BJ (cell line): ENCODE results near the gene CEP112. TPM values are rescaled to one million over a fixed set of nuclear protein-coding genes. Genes with fewer than 3 reads are reported as not detected.

Experiments used
- CTCF ChIA-PET: fragments of 350-600 bp; formaldehyde crosslinking; extraction: SDS; loops from one replicate; lab custom pipeline; 2021; ENCODE audit warnings: antibody characterized with exemption, inconsistent platforms; lab: Yijun Ruan, JAX
- POLR2A ChIA-PET: fragments of 300-600 bp; sonication (Branson Sonifier 250); formaldehyde crosslinking; extraction: SDS; loops from one replicate; lab custom pipeline; 2021; ENCODE audit warnings: antibody characterized with exemption; lab: Charles Lee
- DNase-seq: peaks from one replicate; pipeline ENCODE4 v3.0.0-alpha.2; 2011; ENCODE audit warnings: low read depth
- H3K27me3 ChIP-seq: 2 replicates; pipeline ENCODE4 v1.6.0; 2011; ENCODE audit warnings: low read length; ENCODE audit not compliant: control insufficient read depth, insufficient read depth
- H3K36me3 ChIP-seq: 2 replicates; pipeline ENCODE4 v1.5.1; 2011; ENCODE audit warnings: low read length; ENCODE audit not compliant: control insufficient read depth, insufficient read depth
- H3K4me3 ChIP-seq: 2 replicates; pipeline ENCODE4 v1.5.1; 2011; ENCODE audit warnings: low read depth, mild to moderate bottlenecking, control low read depth, low read length
- CTCF ChIP-seq: IDR thresholded peaks from 2 replicates; pipeline ENCODE4 v1.5.1; 2011; ENCODE audit warnings: low read depth, mild to moderate bottlenecking, control low read depth, inconsistent platforms, low read length, moderate library complexity; ENCODE audit not compliant: insufficient read depth
- polyA plus RNA-seq: library from polyadenylated mRNA; depleted of rRNA; stranded (reverse); fragments of >200 nt; gene quantifications from 2 replicates; pipeline ENCODE4 v1.2.3, GENCODE V29; 2011

CEP112 gene
- polyA plus RNA-seq, 1 experiment: 3.3 TPM

- ChIA-PET CTCF (no interaction called here), POLR2A (no interaction called here)
- no peaks in the 10 kb centered on the region for H3K27me3 ChIP-seq
- DNase-seq: no peak
- no peak for TF ChIP-seq CTCF
- H3K4me3 ChIP-seq: no peak overlapping the region
- no peaks in the 10 kb centered on the region for H3K36me3 ChIP-seq
Measured at GRCh38 chr17:65772989-65773388, 418.9 kb downstream of the CEP112 start.

- Histone ChIP-seq H3K36me3 (no peaks in the 10 kb centered on the region), H3K4me3 (no peak overlapping the region), H3K27me3 (no peaks in the 10 kb centered on the region)
- no peak for TF ChIP-seq CTCF
- CTCF ChIA-PET: no interaction called here
- no peak for DNase-seq
- POLR2A ChIA-PET: no interaction called here
Measured at GRCh38 chr17:65771704-65772103, 420.2 kb downstream of the CEP112 start.

GRCh38 chr17:65763786-65764185 is 428.1 kb downstream of the CEP112 start:
- no peaks in the 10 kb centered on the region for H3K36me3 ChIP-seq
- DNase-seq: no peak
- H3K27me3 ChIP-seq: no peaks in the 10 kb centered on the region
- no peak overlapping the region for H3K4me3 ChIP-seq
- no peak for TF ChIP-seq CTCF
- ChIA-PET POLR2A (no interaction called here), CTCF (no interaction called here)

- POLR2A ChIA-PET: no interaction called here
- no peak overlapping the region for H3K4me3 ChIP-seq
- no peak for DNase-seq
- CTCF ChIA-PET: no interaction called here
- no peak for TF ChIP-seq CTCF
- H3K27me3 ChIP-seq: no peaks in the 10 kb centered on the region
- no peaks in the 10 kb centered on the region for H3K36me3 ChIP-seq
Measured at GRCh38 chr17:65762973-65763372, 429.0 kb downstream of the CEP112 start.

- TF ChIP-seq CTCF: no peak
- Histone ChIP-seq H3K27me3 (no peaks in the 10 kb centered on the region), H3K4me3 (no peak overlapping the region), H3K36me3 (no peaks in the 10 kb centered on the region)
- no peak for DNase-seq
- CTCF ChIA-PET: no interaction called here
- POLR2A ChIA-PET: no interaction called here
Measured at GRCh38 chr17:65759532-65759931, 432.4 kb downstream of the CEP112 start.
